Activated T-helper 2 cell treated with anti-CD3 and anti-CD28 coated beads, Interferon-gamma antibody, Interleukin-2, Interleukin-4, amounts not matched to agents 10 μg/mL and 5 μg/mL and 100 μg/mL, durations not matched to agents 14 hours and 24 hours and 36 hours (primary cell): Measurements from ENCODE around the gene ABHD17A. TPM values are rescaled to one million over a fixed set of nuclear protein-coding genes. Genes with fewer than 3 reads are reported as not detected.
A peak's percentile ranks its signal among the peaks of the same experiment; 100 is the strongest.

Experiments
- DNase-seq: peaks from one replicate; pipeline ENCODE4 v3.0.0; 2021; ENCODE audit warnings: low spot score
- H3K27ac Mint-ChIP-seq: one replicate; pipeline ENCODE4 v1.8.0; 2021; ENCODE audit warnings: mixed read lengths
- H3K27me3 Mint-ChIP-seq: one replicate; pipeline ENCODE4 v1.8.0; 2021; ENCODE audit warnings: low read depth, mixed read lengths
- H3K36me3 Mint-ChIP-seq: one replicate; pipeline ENCODE4 v1.8.0; 2021; ENCODE audit warnings: low read depth, mixed read lengths
- H3K4me1 Mint-ChIP-seq: one replicate; pipeline ENCODE4 v1.8.0; 2021; ENCODE audit warnings: low read depth, mixed read lengths
- H3K4me3 Mint-ChIP-seq: one replicate; pipeline ENCODE4 v1.8.0; 2021; ENCODE audit warnings: low read depth, mild to moderate bottlenecking, moderate library complexity, mixed read lengths
- H3K9me3 Mint-ChIP-seq: one replicate; pipeline ENCODE4 v1.8.0; 2021; ENCODE audit warnings: mixed read lengths
- intact Hi-C: fragments of 100-400 bp; cut with micrococcal nuclease; formaldehyde crosslinking; loops from one replicate; pipeline ENCODE4 v1.15.1; 2023
- total RNA-seq: library from RNA; stranded (reverse); gene quantifications from 2 replicates; pipeline ENCODE4 v1.2.3, GENCODE V29; 2022

The ABHD17A gene
- total RNA-seq, 1 donor from 2014 or later, result 100 TPM

DNA sequence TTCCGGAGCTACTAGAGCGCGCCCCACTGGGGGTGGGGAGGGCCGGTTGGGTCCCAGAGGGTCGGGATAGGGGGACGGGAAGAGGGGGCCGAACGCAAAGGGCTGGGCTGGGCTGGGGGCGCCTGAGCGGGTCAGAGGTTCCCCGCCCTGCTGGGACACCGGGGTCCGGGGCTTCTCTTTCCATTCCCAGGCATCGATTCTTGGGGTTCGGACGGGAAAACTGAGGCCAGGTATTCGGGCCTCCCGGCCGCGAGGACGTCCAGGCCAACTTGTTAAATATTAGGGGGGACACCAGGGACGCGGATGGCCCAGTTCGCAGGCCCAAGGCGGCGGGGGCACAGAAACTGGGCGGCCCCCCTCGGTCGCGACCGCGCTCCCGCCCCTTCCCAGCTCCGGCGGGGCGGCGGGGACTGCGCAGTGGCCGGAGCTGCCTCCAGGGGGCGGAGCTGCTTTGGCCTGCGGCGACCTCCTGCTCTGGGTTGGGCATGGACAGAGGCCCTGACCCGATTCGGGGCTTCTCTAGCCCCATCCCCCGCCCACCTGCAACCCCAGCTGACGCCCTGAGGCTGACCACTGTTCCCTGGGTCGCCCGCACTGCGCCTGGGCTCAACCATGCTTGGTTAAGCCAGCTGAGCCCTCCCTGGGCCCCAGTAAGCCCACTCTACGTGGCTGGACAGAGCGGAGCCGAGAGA lies 20.7 kb downstream of the ABHD17A start:
- intact Hi-C loops, result loop anchor here (1.0 kb wide), 1 partner anchor 41 kb away; the partner anchor contains the start of genes ADAT3 and SCAMP4
- DNase-seq, result peak; percentile 54
- Mint-ChIP-seq H3K27ac (peak overlapping the region; percentile 71), H3K4me1 (peaks cover 10% of the 10 kb centered on the region), H3K9me3 (no peaks in the 10 kb centered on the region), H3K36me3 (peaks cover 3% of the 10 kb centered on the region), H3K4me3 (peak overlapping the region; percentile 75), H3K27me3 (no peaks in the 10 kb centered on the region)

DNA sequence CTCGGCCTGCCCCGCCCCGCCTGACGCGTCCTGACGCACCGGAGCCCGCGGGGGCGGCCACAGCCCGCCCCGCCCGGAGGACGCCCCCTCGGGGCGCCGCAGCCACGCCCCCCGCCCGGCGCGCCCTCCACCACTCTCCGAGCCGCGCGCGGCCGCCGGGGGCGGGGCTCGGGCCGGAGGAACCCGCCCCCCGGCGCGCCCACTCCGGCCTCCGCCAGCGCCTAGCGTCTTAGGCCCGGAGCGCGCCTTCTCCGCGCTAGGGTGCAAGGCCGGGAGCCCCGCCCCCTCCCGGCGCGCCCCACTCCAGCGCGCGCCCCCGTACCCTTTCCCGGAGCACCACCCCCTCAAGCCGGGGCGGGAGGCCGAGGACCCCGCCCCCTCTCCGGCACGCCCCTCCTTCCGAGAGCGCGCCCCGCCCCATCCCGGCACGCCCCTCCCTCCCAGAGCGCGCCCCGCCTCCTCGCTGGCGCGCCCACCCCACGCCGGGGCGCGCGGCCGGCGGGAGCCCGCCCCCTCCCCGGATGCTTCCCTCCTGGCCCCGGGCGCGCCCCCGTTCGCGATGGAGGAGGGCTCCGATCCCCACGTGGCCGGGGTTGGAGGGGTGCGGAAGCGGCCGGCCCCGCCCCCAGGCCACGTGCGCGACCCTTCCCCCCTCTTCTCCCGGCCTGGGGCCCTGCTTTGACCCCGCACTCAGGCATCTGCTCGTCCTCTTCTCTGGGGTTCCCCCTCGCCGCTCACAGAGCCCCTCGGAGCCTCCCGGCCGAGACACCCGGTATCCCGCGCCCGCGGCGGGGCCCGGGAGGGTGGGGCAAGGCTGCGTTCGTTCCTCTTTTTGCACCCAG lies 21.4 kb downstream of the ABHD17A start:
- H3K36me3 Mint-ChIP-seq, result peaks cover 2% of the 10 kb centered on the region
- no peaks in the 10 kb centered on the region for H3K27me3 Mint-ChIP-seq
- peak; percentile 90 for DNase-seq
- intact Hi-C loops, result loop anchor here (1.0 kb wide), 2 partner anchors 9 to 41 kb away; partner anchors contain the start of genes ADAT3 and SCAMP4
- peaks cover 14% of the 10 kb centered on the region for H3K4me1 Mint-ChIP-seq
- H3K27ac Mint-ChIP-seq, result peak overlapping the region; percentile 71
- peak overlapping the region; percentile 75 for H3K4me3 Mint-ChIP-seq
- H3K9me3 Mint-ChIP-seq, result no peaks in the 10 kb centered on the region

DNA sequence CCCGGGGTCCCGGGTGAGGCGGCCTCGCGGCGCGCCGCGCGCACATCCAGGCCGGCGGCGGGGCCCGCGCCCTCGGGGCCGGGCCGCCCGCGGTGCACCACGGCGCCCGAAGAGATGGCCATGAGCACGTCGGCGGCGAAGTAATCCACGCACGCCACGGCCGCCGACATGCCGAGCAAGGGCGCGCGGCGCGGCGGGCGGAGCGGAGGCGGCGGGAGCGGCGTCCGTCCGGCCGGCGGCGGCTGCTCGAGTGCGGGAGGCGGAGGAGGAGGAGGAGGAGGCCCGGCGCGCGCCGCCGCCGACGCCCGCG lies 22.0 kb downstream of the ABHD17A start, which contains the start of gene KLF16:
Gene KLF16, minus strand, starts transcription at position 252 of the 310 bp plus-strand sequence. Its CDS starts 82 bp downstream, at position 170.
- H3K36me3 Mint-ChIP-seq, result no peaks in the 10 kb centered on the region
- peak within 1 kb of the TSS; percentile 91 for H3K27ac Mint-ChIP-seq
- H3K4me1 Mint-ChIP-seq, result peaks cover 12% of the 10 kb centered on the region
- H3K9me3 Mint-ChIP-seq, result no peaks in the 10 kb centered on the region
- intact Hi-C loops, result loop anchor here (1.0 kb wide), 1 partner anchor 8 kb away; no protein-coding TSS in a partner anchor
- no peak for DNase-seq
- H3K4me3 Mint-ChIP-seq, result peak within 1 kb of the TSS; percentile 96
- no peaks in the 10 kb centered on the region for H3K27me3 Mint-ChIP-seq

DNA sequence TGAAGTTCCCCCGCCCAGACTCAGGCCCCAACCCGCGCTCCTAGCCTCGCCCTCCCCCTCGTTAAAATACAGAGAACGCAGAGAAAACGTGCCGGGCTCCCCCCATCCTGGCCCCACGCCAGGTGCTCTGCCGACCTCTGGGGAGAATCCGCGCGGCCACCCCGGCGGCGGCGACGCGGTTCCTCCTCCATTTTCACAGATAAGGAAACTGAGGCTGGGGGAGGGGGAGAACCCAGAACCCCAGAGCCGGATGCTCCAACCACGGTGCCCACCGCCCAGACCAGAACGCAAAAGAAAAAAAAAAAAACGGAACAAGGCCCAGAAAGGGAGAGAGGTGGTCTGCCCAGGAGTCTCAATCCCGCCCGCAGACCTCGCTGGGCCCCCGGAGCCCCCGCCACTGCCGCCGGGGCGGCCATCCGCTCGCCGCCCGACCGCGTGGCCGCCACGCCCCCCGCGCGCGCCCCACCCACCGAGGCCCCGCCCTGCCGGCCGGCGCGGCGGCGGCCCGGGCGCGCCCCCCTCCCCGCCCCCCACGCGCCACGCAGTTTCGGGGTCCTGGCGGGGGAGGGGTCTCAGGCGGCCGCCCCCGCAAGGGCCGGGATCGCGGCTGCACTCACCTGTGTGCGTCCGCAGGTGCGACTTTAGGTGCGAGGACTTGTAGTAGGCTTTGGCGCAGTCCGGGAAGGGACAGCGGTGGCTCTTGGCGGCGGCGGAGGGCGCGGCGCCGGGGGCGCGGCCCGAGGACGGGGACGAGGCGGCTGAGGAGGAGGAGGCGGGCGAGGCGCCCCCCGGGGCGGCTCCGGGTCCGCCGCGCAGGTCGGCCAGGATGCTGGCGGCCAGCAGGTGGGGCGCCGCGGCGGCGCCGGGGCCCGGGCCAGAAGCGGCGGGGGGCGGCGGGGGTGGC lies 22.6 kb downstream of the ABHD17A start:
- Mint-ChIP-seq H3K4me3 (peak overlapping the region; percentile 96), H3K4me1 (peaks cover 12% of the 10 kb centered on the region), H3K27me3 (no peaks in the 10 kb centered on the region), H3K9me3 (no peaks in the 10 kb centered on the region), H3K27ac (peak overlapping the region; percentile 91), H3K36me3 (no peaks in the 10 kb centered on the region)
- peak; percentile 54 for DNase-seq
- intact Hi-C loops, result loop anchor here (1.0 kb wide), 1 partner anchor 7 kb away; no protein-coding TSS in a partner anchor

DNA sequence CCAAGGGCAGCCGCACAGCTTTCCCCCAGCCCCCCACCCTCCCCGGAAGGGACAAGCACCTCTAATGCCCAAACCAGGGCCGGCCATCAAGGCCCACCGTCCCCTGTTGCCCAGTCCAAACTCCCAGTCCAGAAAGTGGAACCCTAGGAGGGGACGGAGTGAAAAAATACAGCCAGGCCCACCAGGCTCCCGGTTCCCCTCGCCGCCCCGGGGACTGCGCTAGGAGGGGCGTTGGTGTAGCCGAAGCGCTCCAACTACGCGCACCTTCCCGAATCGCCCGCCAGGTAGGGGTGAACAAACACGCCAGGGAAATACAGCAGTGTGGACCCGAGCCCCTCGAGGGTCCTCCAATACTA lies 23.2 kb downstream of the ABHD17A start:
- peaks cover 12% of the 10 kb centered on the region for H3K4me1 Mint-ChIP-seq
- no peaks in the 10 kb centered on the region for H3K36me3 Mint-ChIP-seq
- intact Hi-C loops, result no loop called here
- peak overlapping the region; percentile 96 for H3K4me3 Mint-ChIP-seq
- no peaks in the 10 kb centered on the region for H3K27me3 Mint-ChIP-seq
- no peak for DNase-seq
- no peaks in the 10 kb centered on the region for H3K9me3 Mint-ChIP-seq
- peak overlapping the region; percentile 91 for H3K27ac Mint-ChIP-seq

DNA sequence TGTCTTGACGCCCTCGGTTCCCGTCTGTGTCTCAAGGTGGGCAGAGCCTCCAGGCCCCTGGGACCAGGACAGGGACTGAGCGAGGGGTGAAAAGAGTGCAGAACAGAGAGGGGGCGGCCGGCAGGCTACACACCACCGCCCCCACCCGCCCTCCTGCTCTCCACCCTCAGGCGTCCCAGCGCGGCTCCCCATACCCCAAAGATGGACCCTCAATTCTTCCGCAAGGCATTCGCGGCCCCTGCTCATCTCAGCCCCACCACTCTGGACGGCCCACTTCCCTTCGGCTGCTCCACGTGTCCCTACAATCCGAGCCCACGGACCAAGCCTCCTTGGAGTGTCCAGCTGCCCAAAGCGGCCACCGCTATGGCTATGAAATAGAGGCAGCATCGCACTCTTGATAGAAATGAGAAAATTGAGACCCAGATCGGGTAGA lies 23.7 kb downstream of the ABHD17A start:
- H3K27ac Mint-ChIP-seq, result peak overlapping the region; percentile 21
- no peaks in the 10 kb centered on the region for H3K9me3 Mint-ChIP-seq
- no peak for DNase-seq
- intact Hi-C loops, result no loop called here
- H3K36me3 Mint-ChIP-seq, result no peaks in the 10 kb centered on the region
- H3K27me3 Mint-ChIP-seq, result no peaks in the 10 kb centered on the region
- H3K4me1 Mint-ChIP-seq, result peaks cover 12% of the 10 kb centered on the region
- peak overlapping the region; percentile 96 for H3K4me3 Mint-ChIP-seq

DNA sequence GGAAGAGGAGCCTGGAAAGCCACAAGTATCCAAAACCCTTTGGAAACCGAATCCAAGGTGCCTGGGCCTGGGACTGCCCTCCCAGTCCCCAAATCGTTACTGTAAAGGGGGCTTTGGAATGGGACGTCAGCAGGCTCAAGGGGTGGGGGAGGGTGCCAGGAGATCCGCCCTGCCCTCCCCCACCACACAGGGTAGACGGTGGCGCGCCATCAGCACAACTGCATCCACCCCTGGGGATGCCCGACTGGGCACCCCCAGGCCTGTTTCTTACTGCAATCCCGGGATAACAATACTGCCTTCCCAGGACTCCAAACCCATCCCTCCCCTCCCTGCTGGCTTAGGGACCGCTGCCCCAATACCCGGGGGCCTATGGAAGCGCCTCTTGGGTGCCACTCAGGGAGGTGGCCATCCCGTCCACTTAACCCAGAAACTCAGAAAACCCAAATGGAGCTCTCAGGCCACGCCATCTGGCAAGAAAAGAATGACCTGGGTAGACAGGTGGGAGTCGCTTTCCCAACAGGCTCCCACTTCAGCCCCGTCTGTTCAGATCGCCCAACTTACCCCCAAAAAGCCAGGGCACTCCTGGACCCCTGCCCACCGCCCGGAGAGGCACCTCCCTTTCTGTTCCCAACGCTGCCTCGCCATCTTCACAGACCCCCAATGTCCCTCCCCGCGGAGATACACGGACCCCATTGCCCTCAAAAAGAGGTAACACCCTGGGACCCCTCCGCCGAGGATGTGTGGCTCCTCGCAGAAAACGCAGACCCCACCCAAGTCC lies 24.3 kb downstream of the ABHD17A start:
- Mint-ChIP-seq H3K27me3 (no peaks in the 10 kb centered on the region), H3K9me3 (no peaks in the 10 kb centered on the region), H3K4me3 (peak overlapping the region; percentile 96), H3K4me1 (peaks cover 12% of the 10 kb centered on the region), H3K27ac (no peak overlapping the region), H3K36me3 (no peaks in the 10 kb centered on the region)
- no peak for DNase-seq
- intact Hi-C loops, result no loop called here

DNA sequence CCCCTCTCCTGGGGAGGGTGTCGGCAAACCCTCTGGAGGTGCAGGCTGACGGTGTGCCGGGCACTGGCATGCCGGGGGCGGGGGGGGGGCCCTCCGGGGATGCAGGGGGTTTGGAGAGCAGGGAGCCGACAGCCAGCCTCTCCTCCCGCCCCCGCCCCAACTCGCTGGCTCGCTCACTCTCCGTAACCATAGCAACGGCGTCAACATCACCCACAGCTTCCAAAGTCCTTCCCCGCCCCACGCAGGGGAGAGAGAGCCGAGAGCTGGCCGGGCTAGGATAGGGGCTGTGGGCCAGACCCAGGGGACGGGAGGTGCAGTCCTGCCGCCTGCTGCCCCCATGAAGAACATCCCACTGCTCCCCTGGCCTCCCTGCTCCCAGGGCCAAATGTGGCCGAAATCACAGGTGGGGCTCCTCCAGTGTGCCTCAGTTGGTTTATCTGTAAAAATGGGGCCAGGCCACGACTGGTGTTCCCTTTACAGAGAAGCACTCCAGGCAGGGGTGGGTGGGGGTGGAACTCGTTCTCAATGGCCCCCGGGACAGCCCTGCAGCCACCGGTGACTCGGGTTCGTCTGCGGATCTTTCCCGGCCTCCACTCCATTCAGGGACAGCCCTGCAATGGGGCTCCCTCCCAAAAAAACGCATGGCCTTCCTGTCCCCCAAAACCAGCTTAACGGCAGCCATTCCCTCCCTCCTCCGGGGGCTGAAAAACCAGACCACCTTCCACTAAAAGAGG lies 25.1 kb downstream of the ABHD17A start:
- DNase-seq, result peak; percentile 44
- Mint-ChIP-seq H3K36me3 (no peaks in the 10 kb centered on the region), H3K4me3 (no peak overlapping the region), H3K4me1 (peaks cover 12% of the 10 kb centered on the region), H3K27ac (no peak overlapping the region), H3K27me3 (no peaks in the 10 kb centered on the region), H3K9me3 (no peaks in the 10 kb centered on the region)
- intact Hi-C loops, result no loop called here

DNA sequence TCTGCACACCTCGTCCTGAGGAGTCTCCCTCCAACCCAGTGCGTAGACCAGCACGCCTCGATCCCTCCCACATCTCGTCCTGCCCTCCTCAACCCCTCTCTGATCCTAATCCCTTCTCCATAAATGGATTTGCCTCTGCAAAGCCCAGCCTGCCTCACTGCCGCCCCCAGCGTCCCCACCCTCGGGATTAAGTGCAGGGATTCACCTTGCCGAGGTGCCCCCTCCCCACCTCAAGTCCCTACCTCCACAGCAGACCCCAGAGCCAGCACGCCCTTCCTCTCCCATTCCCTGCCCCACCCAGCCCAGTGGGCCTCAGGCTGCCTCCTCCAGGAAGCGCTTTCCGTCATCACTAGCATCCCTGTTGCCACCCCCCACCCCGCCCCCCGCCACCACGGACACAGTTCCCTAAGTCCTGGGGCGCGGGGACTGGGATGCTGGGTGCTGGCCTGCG lies 25.9 kb downstream of the ABHD17A start:
- Mint-ChIP-seq H3K4me3 (peak overlapping the region; percentile 0), H3K27me3 (no peaks in the 10 kb centered on the region), H3K9me3 (no peaks in the 10 kb centered on the region), H3K36me3 (no peaks in the 10 kb centered on the region), H3K4me1 (peaks cover 17% of the 10 kb centered on the region), H3K27ac (no peak overlapping the region)
- no peak for DNase-seq
- intact Hi-C loops, result no loop called here

DNA sequence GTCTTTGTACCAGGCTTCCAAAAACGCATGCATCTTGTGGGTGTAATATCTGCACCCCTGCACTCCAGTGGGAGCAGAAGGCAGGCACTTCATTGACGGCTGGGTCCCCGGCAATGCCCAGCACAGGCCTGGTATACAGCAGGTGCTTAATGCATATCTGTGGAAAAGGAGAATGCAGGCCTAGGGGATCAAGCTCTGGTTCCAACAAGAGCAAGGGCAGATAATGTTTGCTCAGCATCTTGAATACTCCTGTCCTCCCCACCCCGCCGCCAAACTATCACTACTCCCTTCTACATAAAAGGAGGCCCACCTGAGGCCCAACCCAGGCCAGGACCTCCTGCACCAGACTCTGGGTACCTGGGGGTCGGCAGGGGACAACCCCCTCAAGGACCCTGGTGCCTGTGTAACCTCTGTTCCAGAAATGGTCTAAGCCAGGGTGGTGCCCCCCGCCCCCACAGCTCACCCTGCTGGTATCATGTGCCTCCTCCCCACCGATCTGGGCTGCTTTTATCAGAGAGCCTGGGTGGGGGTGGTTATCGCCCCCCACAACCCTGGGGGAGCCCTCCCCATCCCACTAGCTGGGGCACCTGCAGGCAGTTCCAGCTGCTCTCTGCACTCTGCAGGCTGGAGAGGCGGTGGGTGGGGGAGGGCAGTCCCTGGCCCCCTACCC lies 26.7 kb downstream of the ABHD17A start:
- DNase-seq, result no peak
- peaks cover under 1% of the 10 kb centered on the region for H3K36me3 Mint-ChIP-seq

More for the DNA sequence above, 26.7 kb downstream of the ABHD17A start:
- Mint-ChIP-seq H3K4me3 (peak overlapping the region; percentile 33), H3K4me1 (peaks cover 17% of the 10 kb centered on the region), H3K27me3 (no peaks in the 10 kb centered on the region), H3K9me3 (no peaks in the 10 kb centered on the region), H3K27ac (peak overlapping the region; percentile 33)
- intact Hi-C loops, result no loop called here
